LHCN-M2 (cell line): ENCODE results near the gene UCK2. TPM values are rescaled to one million over a fixed set of nuclear protein-coding genes. Genes with fewer than 3 reads are reported as not detected.

Experiments used
- DNase-seq: peaks from one replicate; pipeline ENCODE4 v3.0.0-alpha.2; 2012; ENCODE audit warnings: low read depth
- total RNA-seq: library from RNA; depleted of rRNA; stranded (reverse); fragments of >200 nt; gene quantifications from 2 replicates; pipeline ENCODE4 v1.2.3, GENCODE V29; 2014; rRNA removed

The UCK2 gene
- total RNA-seq, 1 experiment from 2014 or later = 124 TPM

DNA sequence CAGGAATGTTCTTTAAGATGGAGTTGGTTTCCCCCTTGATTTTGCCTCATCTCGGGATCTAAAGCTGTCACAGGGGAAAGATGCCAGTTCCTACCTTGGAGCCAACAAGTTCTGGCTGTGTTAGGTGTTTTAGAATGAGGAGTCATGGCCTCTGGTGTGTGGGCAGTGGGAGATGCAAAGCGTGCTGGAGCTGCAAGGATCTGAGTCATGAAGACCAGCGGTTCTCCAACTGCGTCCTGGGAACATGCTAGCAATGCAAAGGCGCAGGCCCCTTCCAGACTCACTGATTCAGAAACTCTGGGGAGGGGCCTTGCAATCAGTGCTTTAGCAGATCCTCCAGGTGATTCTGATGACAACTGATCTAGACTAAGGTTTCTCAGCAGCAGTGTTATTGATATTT is 109.1 kb downstream of the UCK2 start:
- DNase-seq = no peak

DNA sequence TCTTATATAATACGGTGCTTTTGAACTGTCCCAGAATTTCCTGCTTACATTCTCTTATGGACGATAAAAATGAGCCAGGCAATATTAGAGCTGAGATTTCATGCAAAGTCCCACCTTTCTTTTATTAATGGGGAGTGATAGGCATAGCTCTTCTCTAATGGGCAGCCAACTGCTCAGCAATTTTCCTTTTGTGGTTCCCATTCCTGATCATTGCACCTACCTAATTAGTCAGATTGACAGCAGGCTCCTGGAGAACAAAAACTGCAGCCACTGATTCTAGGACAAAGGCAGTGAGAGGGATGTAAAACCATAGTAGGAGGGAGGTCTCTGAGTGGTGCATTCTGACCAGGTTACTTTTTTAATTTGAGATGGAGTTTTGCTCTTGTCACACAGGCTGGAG is 110.4 kb downstream of the UCK2 start:
- no peak for DNase-seq

DNA sequence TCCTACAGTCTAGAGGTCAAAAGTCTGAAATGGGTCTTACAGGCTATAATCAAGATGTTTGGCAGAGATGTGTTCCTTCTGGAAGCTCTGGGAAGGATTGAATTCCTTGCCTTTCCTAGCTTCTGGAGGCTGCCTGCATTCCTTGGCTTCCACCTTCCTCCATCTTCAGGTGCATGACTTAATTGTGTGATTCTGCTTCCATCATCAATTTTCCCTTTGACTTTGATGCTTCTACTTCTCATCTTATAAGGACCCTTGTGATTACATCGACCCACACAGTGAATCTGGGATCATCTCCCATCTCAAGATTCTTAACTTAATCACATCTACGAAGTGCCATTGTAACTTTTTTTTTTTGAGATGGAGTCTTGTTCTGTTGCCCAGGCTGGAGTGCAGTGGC is 111.4 kb downstream of the UCK2 start:
- DNase-seq = no peak

DNA sequence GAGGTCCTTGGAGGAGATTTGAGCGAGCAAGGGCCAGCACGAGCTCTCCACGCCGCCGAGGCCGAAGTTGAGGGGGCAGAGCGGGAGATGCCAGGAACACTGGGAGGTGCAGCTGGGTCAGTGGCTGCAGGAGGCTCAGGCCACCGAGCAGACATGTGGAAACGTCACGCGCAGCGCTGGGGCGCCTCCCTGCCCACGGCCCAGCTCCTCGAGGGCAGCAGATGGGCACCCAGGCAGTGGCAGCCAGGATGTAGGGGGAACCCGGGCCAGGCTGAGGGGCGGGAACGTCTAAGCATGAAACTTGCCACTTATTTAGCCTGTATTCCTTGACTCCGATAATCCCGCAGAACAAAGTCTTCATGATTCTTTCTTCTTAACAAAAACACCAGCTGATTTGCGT is 114.1 kb downstream of the UCK2 start:
- no peak for DNase-seq

DNA sequence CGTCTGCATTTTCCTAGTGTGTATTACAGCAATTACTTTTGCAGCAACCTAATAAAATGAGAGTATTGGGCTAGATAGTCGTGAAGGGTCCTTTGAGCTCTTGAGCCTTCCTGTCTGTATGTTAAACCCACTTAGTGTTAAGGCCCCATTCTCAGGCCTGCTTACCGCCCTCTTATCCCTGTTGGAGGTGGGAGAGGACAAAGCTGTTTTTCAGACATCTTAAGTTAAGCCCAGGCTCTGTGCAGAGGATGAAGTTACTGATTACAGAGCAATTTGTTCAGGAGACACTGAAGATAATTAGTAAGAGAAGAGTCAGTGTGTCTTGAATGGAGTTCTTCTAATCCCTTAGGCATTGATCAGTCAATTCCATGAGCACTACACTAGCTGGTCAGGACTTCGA is 114.6 kb downstream of the UCK2 start:
- no peak for DNase-seq

DNA sequence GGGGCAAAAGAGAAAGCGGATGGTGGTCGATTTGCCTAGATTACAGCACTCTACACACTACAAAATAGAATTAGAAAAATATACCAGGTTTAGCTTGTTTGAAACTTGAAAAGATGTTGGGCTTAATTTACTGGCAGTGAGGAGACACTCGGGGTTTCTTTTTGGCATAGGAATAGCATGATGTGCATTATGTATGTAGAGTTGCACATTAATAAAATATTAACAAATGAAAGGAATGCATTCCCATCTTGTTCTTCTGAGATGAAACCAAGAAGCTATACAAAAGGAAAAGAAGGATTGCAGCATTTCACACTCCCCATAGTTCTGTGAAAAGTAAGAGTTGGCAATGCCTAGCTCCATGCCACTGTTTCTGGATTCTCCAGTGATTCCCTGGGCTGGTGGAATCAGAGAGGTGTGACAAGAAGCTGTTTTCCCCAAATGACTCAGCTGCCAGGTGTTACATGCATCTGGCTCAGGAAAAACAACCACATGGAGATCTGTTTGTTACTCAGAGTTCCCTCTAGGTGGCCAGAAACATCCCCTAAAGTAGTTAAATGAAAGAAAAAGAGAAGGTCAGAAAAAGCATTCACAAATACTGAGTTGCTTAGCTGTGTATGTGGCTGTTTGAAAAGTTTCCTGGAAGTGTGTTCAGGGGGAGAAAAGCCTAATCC is 115.6 kb downstream of the UCK2 start:
- peak; percentile 15 for DNase-seq

DNA sequence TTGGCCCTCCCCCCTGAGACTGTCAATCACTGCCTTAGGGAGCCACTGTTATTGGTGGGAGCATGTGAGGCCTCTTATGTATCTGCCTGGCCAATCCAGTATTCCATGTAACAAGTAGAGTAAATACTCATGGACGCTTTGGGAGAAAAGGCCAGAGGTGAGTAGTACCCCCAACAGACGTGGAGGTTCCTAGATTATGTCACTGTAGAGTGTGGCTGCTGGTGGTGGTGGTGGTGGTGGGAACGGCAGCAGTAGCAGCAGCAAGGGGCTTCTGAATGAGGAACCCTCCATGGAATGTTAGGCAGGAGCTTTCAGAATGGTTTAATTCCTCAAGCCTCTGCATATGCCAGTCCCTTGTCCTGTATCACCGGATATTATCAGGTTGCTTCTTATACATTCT is 118.5 kb downstream of the UCK2 start:
- no peak for DNase-seq

DNA sequence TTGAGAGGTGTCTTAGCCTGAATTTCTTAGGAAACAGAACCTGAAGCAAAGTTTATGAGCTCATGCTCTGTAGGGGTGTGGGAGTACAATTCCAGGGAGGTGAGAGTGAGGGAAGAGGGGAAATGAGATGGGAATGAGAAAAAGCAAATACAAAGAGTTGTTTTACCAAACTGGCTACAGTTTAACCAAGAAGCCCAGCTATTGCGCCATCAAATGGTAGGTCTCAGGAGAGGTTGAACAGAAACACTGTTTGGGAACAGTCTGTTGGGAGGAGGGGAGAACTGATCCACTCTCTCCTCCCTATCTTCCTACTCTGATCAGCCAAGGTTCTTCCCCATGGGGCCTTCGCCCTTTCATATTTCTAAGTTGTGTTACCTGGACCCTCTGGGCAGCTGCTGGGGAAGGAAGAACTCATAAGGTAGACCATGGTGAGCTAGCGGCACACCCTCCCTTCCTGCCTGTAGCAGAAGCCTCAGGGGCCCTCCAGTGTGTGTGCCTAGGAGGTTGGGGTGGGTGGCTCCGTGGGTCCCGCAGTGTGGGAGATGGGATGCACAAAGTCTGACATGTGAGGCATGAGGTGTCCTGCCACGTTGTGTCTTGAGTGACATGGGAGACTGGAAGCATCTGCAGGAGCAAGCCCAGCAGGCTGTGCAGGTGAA is 120.5 kb downstream of the UCK2 start:
- DNase-seq = no peak

DNA sequence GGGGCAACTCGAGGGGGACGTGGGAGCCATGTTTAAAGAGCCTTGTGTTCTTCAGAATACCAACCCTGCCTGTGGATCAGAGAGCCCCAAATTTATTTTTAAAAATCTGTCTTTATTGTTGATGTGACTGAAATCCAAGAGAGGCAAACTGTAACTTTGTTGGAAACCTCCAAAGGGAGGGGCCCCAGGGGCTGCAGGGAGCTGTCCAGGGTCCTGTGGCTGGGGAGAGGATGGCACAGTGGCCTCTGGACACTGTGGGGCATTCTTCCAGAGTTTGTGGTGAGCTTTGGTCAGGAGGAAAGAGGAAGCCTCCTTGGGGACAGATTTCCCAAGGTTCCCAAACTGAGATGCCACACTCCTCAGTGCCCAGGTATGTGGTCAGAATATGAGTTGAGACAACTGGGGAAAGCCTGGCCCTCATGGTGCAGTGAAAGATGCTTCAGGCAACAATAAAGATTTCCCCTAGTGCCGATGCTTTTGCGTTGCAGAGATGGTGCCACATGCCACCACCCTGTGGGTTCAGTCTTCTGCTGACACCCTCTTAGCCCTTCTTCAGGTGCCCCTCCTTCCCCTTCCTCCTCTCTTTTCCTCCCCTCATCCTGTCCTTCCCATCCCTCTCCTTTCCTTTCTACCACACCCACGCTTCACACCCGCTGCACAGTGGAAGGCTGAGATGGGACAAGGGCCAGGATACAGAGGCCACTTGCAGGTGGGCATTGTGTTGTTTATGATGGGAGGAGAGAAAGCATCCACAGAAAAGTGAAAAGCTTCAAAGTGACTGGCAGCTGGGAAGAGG is 122.1 kb downstream of the UCK2 start:
- DNase-seq = peak; percentile 29

DNA sequence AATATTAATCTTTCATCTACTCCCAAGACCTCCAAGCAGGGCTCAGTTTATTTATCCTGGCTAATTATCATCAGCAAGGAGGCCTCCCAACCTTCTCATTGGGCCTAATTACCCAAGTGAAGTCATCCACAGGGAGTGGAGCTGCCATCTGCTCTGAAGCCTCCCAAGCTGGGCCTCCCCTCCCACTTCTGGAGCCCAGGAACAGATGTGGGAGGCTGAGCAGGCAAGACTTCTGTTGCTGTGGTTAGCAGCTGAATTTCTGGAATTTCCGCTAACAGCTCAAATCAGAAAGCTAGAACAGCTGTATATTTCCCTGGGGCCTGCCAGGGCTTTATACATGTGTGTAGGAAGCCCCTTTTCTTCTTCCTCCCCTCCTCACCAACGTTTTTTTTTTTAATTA is 127.5 kb downstream of the UCK2 start:
- peak; percentile 93 for DNase-seq

DNA sequence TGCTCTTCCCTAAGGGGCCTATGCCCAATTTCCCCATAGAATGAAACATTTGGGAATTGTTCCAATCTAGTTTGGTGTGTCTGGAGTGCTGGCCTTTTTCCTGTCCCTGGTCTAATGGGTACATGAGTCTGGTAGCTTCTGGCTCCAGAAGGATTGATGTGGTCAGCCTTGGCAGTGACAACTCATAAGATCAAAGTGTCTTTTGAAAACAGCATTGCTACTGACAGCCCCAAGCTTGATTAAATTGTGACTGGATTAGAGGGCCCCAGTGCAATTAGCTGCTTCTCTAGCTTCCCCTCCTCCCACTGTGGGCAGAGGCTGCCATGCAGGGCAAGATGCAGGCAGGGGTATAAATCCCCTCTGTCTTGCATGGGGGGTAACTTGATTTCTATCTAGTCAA is 130.9 kb downstream of the UCK2 start:
- DNase-seq = no peak

DNA sequence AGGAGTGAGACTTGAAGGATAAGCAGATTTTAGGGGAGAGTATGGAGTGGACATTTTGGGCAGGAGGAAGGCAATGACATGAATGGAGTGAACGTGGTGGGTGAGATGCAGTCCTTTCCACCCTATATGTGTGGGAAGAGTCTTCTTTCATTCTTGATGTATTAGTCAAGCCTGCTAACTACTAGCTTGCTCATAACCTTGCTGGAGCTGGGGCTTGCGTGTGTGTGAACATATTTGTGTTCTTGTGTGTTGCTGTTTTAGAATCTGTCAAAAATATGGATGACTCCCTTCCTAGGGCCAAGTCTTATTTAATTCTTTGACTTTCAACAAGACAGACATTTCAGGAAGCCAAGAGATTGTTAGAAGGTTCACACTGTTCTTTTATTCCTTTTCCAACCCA is 132.7 kb downstream of the UCK2 start:
- DNase-seq = peak; percentile 55

DNA sequence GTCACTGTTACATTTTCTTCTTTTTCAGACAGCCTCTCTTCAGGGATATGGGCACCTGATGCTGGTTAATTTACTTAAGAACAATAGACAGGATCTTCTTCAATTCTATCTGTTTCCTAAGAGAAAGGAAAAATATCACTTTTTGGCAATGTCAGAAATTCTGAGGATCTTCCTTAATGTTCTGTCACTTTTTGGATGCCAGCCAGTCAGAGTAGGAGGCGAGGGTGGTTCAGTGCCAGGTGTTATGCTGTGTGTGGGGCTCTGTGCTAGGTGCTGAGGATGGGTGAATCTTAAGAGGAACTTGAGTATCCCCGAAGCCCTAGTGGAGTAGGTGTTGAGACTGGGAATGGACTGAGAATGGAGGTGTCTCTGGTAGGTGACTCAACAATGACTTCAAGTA is 133.5 kb downstream of the UCK2 start:
- no peak for DNase-seq

Other genes starting within 250 kb of the UCK2 start
- gene MGST3, start 196.4 kb upstream of the UCK2 start, total RNA-seq = 124 and 129 TPM in 2 replicates
- 118 and 135 TPM in 2 replicates for gene ALDH9A1, start 129.1 kb upstream of the UCK2 start, total RNA-seq
- gene TMCO1, start 58.7 kb upstream of the UCK2 start, total RNA-seq = 112 and 115 TPM in 2 replicates